OCI-LY7 (cell line): ENCODE measurements around the gene GLIPR2. TPM values are rescaled to one million over a fixed set of nuclear protein-coding genes. Genes with fewer than 3 reads are reported as not detected.

ENCODE experiments used
- BruUV-seq: library from RNA; stranded (reverse); fragments of 400-500 nt; replicated peaks from 2 replicates; lab custom pipeline; 2021; lab: Mats Ljungman, UMichigan
- CTCF ChIA-PET: fragments of 300-600 bp; sonication (Branson Sonifier 250); formaldehyde crosslinking; loops from one replicate; lab custom pipeline; 2022; ENCODE audit warnings: antibody characterized with exemption; ENCODE audit not compliant: unreplicated experiment; lab: Charles Lee
- POLR2A ChIA-PET: fragments of 300-600 bp; sonication (Branson Sonifier 250); formaldehyde crosslinking; loops from one replicate; lab custom pipeline; 2022; ENCODE audit warnings: antibody characterized with exemption; lab: Charles Lee
- DNase-seq: peaks from one replicate; pipeline ENCODE4 v3.0.0-alpha.2; 2015; ENCODE audit warnings: low spot score
- H2AFZ ChIP-seq: fragments of 200-600 bp; sonication (generic), shearing (Covaris generic); 2 replicates; pipeline ENCODE4 v1.6.1; 2014; ENCODE audit warnings: mild to moderate bottlenecking, antibody characterized with exemption, low read length, moderate library complexity
- H3K27ac ChIP-seq: fragments of 200-600 bp; sonication (generic); 2 replicates; pipeline ENCODE4 v1.5.1; 2014; ENCODE audit warnings: mixed run types, low read depth, mild to moderate bottlenecking, moderate library complexity, low read length, inconsistent platforms; ENCODE audit not compliant: poor library complexity, severe bottlenecking
- H3K36me3 ChIP-seq: fragments of 200-600 bp; sonication (generic); 2 replicates; pipeline ENCODE4 v1.6.1; 2014; ENCODE audit warnings: mild to moderate bottlenecking, antibody characterized with exemption, low read length, moderate library complexity, mixed read lengths; ENCODE audit not compliant: insufficient read depth
- H3K4me1 ChIP-seq: fragments of 200-600 bp; sonication (generic); 2 replicates; pipeline ENCODE4 v1.5.1; 2014; ENCODE audit warnings: mild to moderate bottlenecking, low read length; ENCODE audit not compliant: insufficient read depth, poor library complexity, severe bottlenecking
- H3K4me2 ChIP-seq: fragments of 200-600 bp; sonication (generic); 2 replicates; pipeline ENCODE4 v1.6.1; 2014; ENCODE audit warnings: mild to moderate bottlenecking, low read length
- H3K4me3 ChIP-seq: fragments of 200-600 bp; sonication (generic); 2 replicates; pipeline ENCODE4 v1.5.1; 2014; ENCODE audit warnings: mild to moderate bottlenecking, low read depth, low read length; ENCODE audit not compliant: poor library complexity, severe bottlenecking
- H3K79me2 ChIP-seq: fragments of 200-600 bp; sonication (generic); 2 replicates; pipeline ENCODE4 v1.6.1; 2016; ENCODE audit warnings: low read depth, mild to moderate bottlenecking, low read length, moderate library complexity, mixed read lengths; ENCODE audit not compliant: insufficient read depth
- H3K9me2 ChIP-seq: fragments of 200-600 bp; sonication (generic); 2 replicates; pipeline ENCODE4 v1.6.1; 2016; ENCODE audit warnings: mild to moderate bottlenecking, low read length, mixed read lengths; ENCODE audit not compliant: insufficient read depth
- H3K9me3 ChIP-seq: fragments of 200-600 bp; sonication (generic); 2 replicates; pipeline ENCODE4 v1.6.1; 2014; ENCODE audit warnings: mild to moderate bottlenecking, mixed run types, low read length, mixed read lengths
- H4K20me1 ChIP-seq: fragments of 200-600 bp; sonication (generic); 2 replicates; pipeline ENCODE4 v1.6.1; 2014; ENCODE audit warnings: mild to moderate bottlenecking, antibody characterized with exemption, low read length, moderate library complexity, mixed read lengths; ENCODE audit not compliant: insufficient read depth
- CTCF ChIP-seq: fragments of 200-600 bp; sonication (generic); conservative IDR thresholded peaks from 2 replicates; pipeline ENCODE4 v1.5.1; 2014; ENCODE audit warnings: mild to moderate bottlenecking, antibody characterized with exemption, low read length, moderate library complexity, mixed read lengths
- EZH2phosphoT487 ChIP-seq: fragments of 200-600 bp; sonication (generic); IDR thresholded peaks from 2 replicates; pipeline ENCODE4 v1.6.1; 2018; ENCODE audit warnings: low read depth, borderline replicate concordance, mild to moderate bottlenecking, mixed run types, antibody characterized with exemption, low read length, moderate library complexity, mixed read lengths
- intact Hi-C: fragments of 100-400 bp; cut with micrococcal nuclease; formaldehyde crosslinking; loops from one replicate; pipeline ENCODE4 v1.10.0; 2022; ENCODE audit not compliant: unreplicated experiment
- total RNA-seq, 2 experiments: library from RNA; depleted of rRNA in 1 of 2; stranded (reverse); fragments of >200 nt in 1 of 2; shearing (Covaris generic) in 1 of 2; gene quantifications; 2 replicates each; pipeline ENCODE4 v1.2.3, GENCODE V29; 2014 to 2022

The GLIPR2 gene
- total RNA-seq, 2 experiments from 2014 or later = not detected

GRCh38 chr9:36102742-36103495 is 33.6 kb upstream of the GLIPR2 start:
- Histone ChIP-seq H3K27ac (no peak overlapping the region), H3K4me3 (no peak overlapping the region), H2AFZ (peak overlapping the region; percentile 71), H3K4me2 (no peak overlapping the region), H3K79me2 (no peaks in the 10 kb centered on the region), H3K9me2 (no peaks in the 10 kb centered on the region), H3K9me3 (no peaks in the 10 kb centered on the region), H4K20me1 (no peaks in the 10 kb centered on the region), H3K36me3 (no peaks in the 10 kb centered on the region), H3K4me1 (peaks cover 4% of the 10 kb centered on the region)
- ChIA-PET CTCF (interaction anchor here (0.6 to 3.7 kb wide), 5 partner anchors 13 to 63 kb away, joined by 3 to 31 read pairs (median 3); no protein-coding TSS in a partner anchor), POLR2A (interaction anchor here (0.6 to 1.7 kb wide), 5 partner anchors 52 to 98 kb away, joined by 3 to 4 read pairs (median 3); no protein-coding TSS in a partner anchor)
- intact Hi-C loops = loop anchor here (1.0 to 10.0 kb wide), 3 partner anchors 49 to 222 kb away; no protein-coding TSS in a partner anchor
- TF ChIP-seq CTCF (peak; percentile 97), EZH2phosphoT487 (no peak)
- DNase-seq = peak; percentile 90
- no TSS peak for BruUV-seq

- no peak overlapping the region for H2AFZ ChIP-seq
- H3K4me2 ChIP-seq = no peak overlapping the region
- no peaks in the 10 kb centered on the region for H3K9me2 ChIP-seq
- no peak overlapping the region for H3K4me3 ChIP-seq
- no peaks in the 10 kb centered on the region for H3K9me3 ChIP-seq
- no TSS peak for BruUV-seq
- no peaks in the 10 kb centered on the region for H3K4me1 ChIP-seq
- DNase-seq = no peak
- ChIA-PET CTCF (no interaction called here), POLR2A (interaction anchor here (1.4 kb wide), 1 partner anchor 38 kb away, joined by 3 read pairs; no protein-coding TSS in a partner anchor)
- no peaks in the 10 kb centered on the region for H3K79me2 ChIP-seq
- no peaks in the 10 kb centered on the region for H3K36me3 ChIP-seq
- no peak for TF ChIP-seq CTCF
- H4K20me1 ChIP-seq = no peaks in the 10 kb centered on the region
- intact Hi-C loops = loop anchor here (10.0 kb wide), 1 partner anchor 216 kb away; no protein-coding TSS in a partner anchor
- no peak overlapping the region for H3K27ac ChIP-seq
Measured at GRCh38 chr9:36109071-36109470, 27.5 kb upstream of the GLIPR2 start.

DNA sequence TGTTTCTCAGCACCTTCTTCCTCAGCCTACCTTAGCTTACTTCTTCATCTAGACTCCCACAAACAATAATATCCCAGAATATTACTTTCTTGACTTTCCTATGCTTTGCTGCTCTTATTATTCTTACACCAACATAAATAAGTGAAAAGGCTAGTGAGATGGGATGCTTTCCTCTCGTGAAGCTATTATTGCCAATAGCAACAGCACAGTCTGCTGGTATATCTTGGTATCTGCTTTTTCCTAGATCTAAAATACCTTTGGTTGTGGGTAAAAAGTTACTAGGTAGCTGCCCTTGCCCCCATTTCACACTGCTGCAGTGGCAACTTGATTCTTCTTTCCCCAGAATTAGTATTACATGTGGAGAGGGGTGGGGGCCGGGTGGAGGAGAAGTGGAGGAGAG is 26.1 kb upstream of the GLIPR2 start:
- DNase-seq = no peak
- Histone ChIP-seq H2AFZ (no peak overlapping the region), H3K9me2 (no peaks in the 10 kb centered on the region), H3K4me2 (no peak overlapping the region), H3K9me3 (no peaks in the 10 kb centered on the region), H3K36me3 (no peaks in the 10 kb centered on the region), H3K4me3 (no peak overlapping the region), H4K20me1 (no peaks in the 10 kb centered on the region), H3K4me1 (no peaks in the 10 kb centered on the region), H3K79me2 (no peaks in the 10 kb centered on the region), H3K27ac (no peak overlapping the region)
- intact Hi-C loops = no loop called here
- ChIA-PET CTCF (no interaction called here), POLR2A (interaction anchor here (0.7 kb wide), 1 partner anchor 13 kb away, joined by 4 read pairs; no protein-coding TSS in a partner anchor)
- no peak for TF ChIP-seq EZH2phosphoT487
- TF ChIP-seq CTCF = peak; percentile 56
- no TSS peak for BruUV-seq
